Measurements from ENCODE around the gene HINT2.

The HINT2 gene

DNA sequence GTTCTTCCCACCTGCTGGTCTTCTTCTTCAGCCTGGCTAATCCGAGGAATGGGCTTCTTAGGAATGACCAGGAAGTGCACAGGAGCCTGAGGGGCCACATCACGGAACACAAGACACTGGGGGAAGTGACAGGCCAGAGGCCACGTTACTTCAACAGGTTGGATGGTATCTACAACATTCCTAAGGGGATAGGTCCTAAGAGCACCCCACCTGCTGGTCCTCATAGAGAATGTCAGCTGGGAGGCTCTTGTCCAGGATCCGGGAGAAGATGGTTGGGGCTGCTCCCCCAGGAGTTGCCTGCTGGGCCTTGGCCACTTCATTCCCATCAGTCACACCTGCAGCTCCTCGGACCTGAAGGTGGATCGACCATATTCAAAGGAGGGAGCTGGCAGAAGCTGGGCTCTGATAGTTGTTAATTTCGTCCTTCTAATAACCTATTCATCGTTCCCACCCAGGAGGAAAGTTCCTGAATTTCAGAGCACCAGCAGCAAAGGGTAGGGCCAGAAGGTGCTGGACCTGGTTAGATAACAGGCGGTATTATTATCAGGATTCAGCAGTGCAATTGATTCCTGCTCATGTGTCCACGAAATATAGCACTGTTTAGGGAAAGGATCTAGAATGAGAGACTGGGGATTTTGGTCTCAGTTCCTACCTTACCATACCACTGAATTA lies 1.3 kb downstream of the HINT2 start:
- in situ Hi-C loops (cut with HindIII; ENCODE audit: low sequenced_read_pairs) = no loop called here
- no peak overlapping the region for H3K4me3 ChIP-seq (ENCODE audit: low read depth, low read length)
- DNase-seq (ENCODE audit: low read depth, low spot score) = no peak
- TF ChIP-seq, protein P1, sequence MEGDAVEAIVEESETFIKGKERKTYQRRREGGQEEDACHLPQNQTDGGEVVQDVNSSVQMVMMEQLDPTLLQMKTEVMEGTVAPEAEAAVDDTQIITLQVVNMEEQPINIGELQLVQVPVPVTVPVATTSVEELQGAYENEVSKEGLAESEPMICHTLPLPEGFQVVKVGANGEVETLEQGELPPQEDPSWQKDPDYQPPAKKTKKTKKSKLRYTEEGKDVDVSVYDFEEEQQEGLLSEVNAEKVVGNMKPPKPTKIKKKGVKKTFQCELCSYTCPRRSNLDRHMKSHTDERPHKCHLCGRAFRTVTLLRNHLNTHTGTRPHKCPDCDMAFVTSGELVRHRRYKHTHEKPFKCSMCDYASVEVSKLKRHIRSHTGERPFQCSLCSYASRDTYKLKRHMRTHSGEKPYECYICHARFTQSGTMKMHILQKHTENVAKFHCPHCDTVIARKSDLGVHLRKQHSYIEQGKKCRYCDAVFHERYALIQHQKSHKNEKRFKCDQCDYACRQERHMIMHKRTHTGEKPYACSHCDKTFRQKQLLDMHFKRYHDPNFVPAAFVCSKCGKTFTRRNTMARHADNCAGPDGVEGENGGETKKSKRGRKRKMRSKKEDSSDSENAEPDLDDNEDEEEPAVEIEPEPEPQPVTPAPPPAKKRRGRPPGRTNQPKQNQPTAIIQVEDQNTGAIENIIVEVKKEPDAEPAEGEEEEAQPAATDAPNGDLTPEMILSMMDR (IDR thresholded peaks at IDR 0.05; ENCODE audit: low read depth, low read length) = peak; percentile 49

DNA sequence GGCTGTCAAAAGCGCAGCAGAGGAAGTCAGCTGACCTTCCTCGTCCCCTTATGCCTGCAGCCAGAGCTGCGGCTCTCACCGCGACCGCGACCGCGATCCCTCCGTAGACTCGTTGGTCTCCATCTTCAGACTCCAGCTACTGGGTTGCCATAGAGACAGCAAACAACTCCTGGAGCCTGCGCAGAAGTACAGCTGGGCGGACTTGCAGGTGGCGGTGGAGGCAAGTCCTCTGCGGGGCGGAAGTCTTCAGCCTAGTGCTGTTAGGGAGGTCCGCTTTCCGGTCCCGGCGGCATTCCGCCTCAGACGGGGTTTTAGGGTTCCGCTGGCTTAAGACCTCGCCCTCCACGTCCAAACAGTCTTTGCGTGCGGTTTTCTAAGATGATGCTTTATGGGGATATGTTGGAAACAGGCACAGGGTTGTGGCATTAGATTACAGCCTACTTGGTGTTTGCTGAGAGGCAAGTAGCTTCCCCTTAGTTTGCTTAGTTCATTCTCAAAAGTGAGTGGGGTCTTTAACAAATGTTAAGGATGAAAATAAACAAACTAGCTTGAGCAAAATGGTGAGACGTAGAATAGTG lies 2.7 kb downstream of the HINT2 start, which contains the start of gene SPAG8:
SPAG8 (minus strand) TSS at position 238 of the 578 bp plus-strand sequence; CDS start at position 123, 115 bp downstream.
- TF ChIP-seq, protein P1 (IDR thresholded peaks at IDR 0.05; ENCODE audit: low read depth, low read length) = no peak
- in situ Hi-C loops (cut with HindIII; ENCODE audit: low sequenced_read_pairs) = no loop called here
- DNase-seq (ENCODE audit: low read depth, low spot score) = peak; percentile 96

DNA sequence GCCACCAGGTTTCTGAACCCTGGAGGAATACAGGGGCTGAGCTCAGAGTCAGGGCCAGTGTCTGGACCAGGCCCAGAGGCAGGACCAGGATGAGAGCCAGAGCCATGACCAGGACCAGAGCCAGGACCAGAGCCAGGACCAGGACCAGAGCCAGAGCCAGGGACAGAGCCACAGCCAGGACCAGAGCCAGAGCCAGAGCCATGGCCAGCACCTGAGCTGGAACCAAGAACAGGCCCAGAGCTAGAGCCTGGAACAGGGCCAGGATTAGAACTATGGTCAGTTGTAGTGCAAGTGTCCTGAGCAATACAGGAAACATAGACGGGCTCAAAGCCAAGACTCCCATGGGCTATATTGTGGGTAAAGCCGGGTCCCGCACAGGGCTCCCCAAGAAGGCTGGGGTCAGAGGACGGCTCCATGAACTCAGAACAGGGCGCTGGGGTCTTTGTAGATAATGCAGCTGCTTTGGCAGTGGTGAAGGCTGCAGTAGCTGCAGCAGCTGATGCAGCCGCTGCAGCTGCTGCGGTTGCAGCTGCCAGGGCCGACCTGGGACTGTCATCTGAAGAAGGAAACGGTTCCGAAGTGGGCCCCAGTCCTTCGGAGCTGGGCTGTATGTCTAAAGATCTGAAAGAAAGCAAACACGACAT lies 3.3 kb downstream of the HINT2 start:
- DNase-seq (ENCODE audit: low read depth, low spot score) = no peak
- in situ Hi-C loops (cut with HindIII; ENCODE audit: low sequenced_read_pairs) = no loop called here
- TF ChIP-seq, protein P1 (IDR thresholded peaks at IDR 0.05; ENCODE audit: low read depth, low read length) = no peak
- H3K4me3 ChIP-seq (ENCODE audit: low read depth, low read length) = peak overlapping the region; percentile 52

More for the DNA sequence above, 2.7 kb downstream of the HINT2 start, which contains the start of gene SPAG8:
- H3K4me3 ChIP-seq (ENCODE audit: low read depth, low read length) = peak within 1 kb of the TSS; percentile 52

DNA sequence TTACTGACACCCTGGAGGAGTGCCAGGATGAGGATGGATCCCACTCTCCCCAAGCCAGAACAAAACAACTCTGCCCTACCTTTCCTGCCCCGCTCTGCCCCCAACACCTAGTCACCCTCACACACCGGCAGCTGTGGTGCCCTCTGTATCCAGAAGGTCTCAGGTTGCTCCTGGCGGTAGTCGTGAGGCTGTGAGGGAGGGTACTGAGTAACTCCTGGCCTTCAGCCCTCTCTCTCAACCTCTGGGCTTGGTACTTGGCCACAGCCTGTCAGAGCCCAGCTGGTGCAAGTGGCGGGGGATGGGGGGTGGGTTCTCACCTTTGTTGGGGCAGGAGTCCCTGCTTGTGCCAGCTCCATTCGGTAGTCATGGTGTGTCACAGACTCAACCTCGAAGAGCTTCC lies 4.7 kb downstream of the HINT2 start:
- in situ Hi-C loops (cut with HindIII; ENCODE audit: low sequenced_read_pairs) = no loop called here
- TF ChIP-seq, protein P1 (IDR thresholded peaks at IDR 0.05; ENCODE audit: low read depth, low read length) = no peak
- H3K4me3 ChIP-seq (ENCODE audit: low read depth, low read length) = no peak overlapping the region
- DNase-seq (ENCODE audit: low read depth, low spot score) = no peak

DNA sequence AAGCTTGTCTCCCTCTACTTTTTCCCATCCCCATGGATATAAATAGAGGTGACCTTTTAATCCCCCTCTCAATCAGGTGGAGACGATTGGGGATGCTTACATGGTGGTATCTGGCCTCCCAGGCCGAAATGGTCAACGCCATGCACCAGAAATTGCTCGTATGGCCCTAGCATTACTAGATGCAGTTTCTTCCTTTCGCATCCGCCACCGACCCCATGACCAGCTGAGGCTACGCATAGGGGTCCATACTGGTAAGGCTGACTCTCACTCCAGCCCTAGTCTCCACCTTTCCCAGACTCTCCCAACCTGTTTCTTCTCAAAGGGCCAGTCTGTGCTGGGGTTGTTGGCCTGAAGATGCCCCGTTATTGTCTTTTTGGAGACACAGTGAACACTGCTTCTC lies 6.4 kb downstream of the HINT2 start:
- TF ChIP-seq, protein P1 (IDR thresholded peaks at IDR 0.05; ENCODE audit: low read depth, low read length) = no peak

DNA sequence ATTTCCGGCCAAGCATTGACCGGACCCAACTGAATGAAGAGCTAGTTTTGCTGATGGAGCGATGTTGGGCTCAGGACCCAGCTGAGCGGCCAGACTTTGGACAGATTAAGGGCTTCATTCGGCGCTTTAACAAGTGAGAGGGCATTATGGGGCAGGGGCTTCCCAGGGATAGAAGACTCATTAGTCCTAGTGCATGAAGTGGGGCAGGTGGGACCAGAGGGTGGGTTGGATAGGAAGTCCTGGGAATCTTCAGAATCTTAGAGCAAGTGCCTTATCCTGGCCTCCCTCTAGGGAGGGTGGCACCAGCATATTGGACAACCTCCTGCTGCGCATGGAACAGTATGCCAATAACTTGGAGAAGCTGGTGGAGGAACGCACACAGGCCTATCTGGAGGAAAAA lies 8.7 kb downstream of the HINT2 start:
- DNase-seq (ENCODE audit: low read depth, low spot score) = no peak
- H3K4me3 ChIP-seq (ENCODE audit: low read depth, low read length) = no peak overlapping the region
- TF ChIP-seq, protein P1 (IDR thresholded peaks at IDR 0.05; ENCODE audit: low read depth, low read length) = no peak
- in situ Hi-C loops (cut with HindIII; ENCODE audit: low sequenced_read_pairs) = no loop called here

More for the DNA sequence above, 6.4 kb downstream of the HINT2 start:
- in situ Hi-C loops (cut with HindIII; ENCODE audit: low sequenced_read_pairs) = no loop called here
- H3K4me3 ChIP-seq (ENCODE audit: low read depth, low read length) = no peak overlapping the region
- no peak for DNase-seq (ENCODE audit: low read depth, low spot score)

Measured in astrocyte of the spinal cord (primary cell).